H1 (cell line): Measurements from ENCODE around the gene MOB2. TPM values are rescaled to one million over a fixed set of nuclear protein-coding genes. Genes with fewer than 3 reads are reported as not detected.

Experiments
- CTCF ChIA-PET: fragments of 300-600 bp; sonication (Branson Sonifier 250); formaldehyde crosslinking; loops from one replicate; lab custom pipeline; 2021; ENCODE audit not compliant: partially characterized antibody; lab: Charles Lee
- POLR2A ChIA-PET: fragments of 300-600 bp; sonication (Branson Sonifier 250); formaldehyde crosslinking; loops from one replicate; lab custom pipeline; 2021; ENCODE audit warnings: inconsistent platforms; ENCODE audit not compliant: partially characterized antibody; lab: Charles Lee
- DNase-seq, 2 experiments: peaks; one replicate each; pipeline versions ENCODE4 v3.0.0 to v3.0.0-alpha.2; 2010 to 2022; ENCODE audit warnings: low spot score in 2 of 2, low read depth in 1 of 2, mixed read lengths in 1 of 2
- FAIRE-seq: peaks from 2 replicates; lab custom pipeline; 2011; peaks lifted over from hg19 to GRCh38; lab: Jason Lieb, UNC
- H2AFZ ChIP-seq: 2 replicates; pipeline ENCODE4 v1.8.1; 2012; ENCODE audit warnings: low read length, inconsistent platforms
- H2AK5ac ChIP-seq: 2 replicates; pipeline ENCODE4 v1.6.1; 2013; ENCODE audit warnings: low read depth, low read length
- H2BK120ac ChIP-seq: replicated peaks from 2 replicates; pipeline ENCODE3; 2013; ENCODE audit warnings: low read depth, low read length, inconsistent platforms
- H2BK12ac ChIP-seq: 2 replicates; pipeline ENCODE4 v1.6.1; 2013; ENCODE audit warnings: low read depth, low read length
- H2BK15ac ChIP-seq: 2 replicates; pipeline ENCODE4 v1.6.1; 2013; ENCODE audit warnings: low read length
- H2BK20ac ChIP-seq: 2 replicates; pipeline ENCODE4 v1.6.1; 2013; ENCODE audit warnings: low read length
- H2BK5ac ChIP-seq: 2 replicates; pipeline ENCODE4 v1.6.1; 2013; ENCODE audit warnings: low read depth, low read length
- H3K14ac ChIP-seq: 2 replicates; pipeline ENCODE4 v1.6.1; 2013; ENCODE audit warnings: inconsistent platforms; ENCODE audit not compliant: insufficient read length
- H3K18ac ChIP-seq: 2 replicates; pipeline ENCODE4 v1.6.1; 2013; ENCODE audit warnings: low read length; ENCODE audit errors: extremely low read depth
- H3K23ac ChIP-seq: 2 replicates; pipeline ENCODE4 v1.6.1; 2013; ENCODE audit warnings: inconsistent platforms; ENCODE audit not compliant: insufficient read length
- H3K23me2 ChIP-seq: 2 replicates; pipeline ENCODE4 v1.6.1; 2013; ENCODE audit warnings: low read depth, low read length
- H3K27ac ChIP-seq: 2 replicates; pipeline ENCODE4 v1.6.1; 2011; ENCODE audit warnings: low read depth, low read length, inconsistent platforms
- H3K27me3 ChIP-seq, 4 experiments: replicated peaks in 1 of 4; 1 replicate in 1 of 4; 2 replicates in 3 of 4; pipeline versions ENCODE4 v1.6.1 to v1.8.1; 2011 to 2013; ENCODE audit warnings: low read length in 3 of 4, mild to moderate bottlenecking in 3 of 4, inconsistent platforms in 2 of 4, mixed read lengths in 2 of 4, moderate library complexity in 1 of 4; ENCODE audit not compliant: control insufficient read depth in 3 of 4, insufficient read depth in 3 of 4; ENCODE audit errors: extremely low read depth in 1 of 4
- H3K36me3 ChIP-seq, 4 experiments: 2 replicates each; pipeline versions ENCODE4 v1.6.1 to v1.8.1; 2011 to 2013; ENCODE audit warnings: mild to moderate bottlenecking in 4 of 4, low read length in 3 of 4, moderate library complexity in 2 of 4, control low read depth in 1 of 4, inconsistent platforms in 1 of 4; ENCODE audit not compliant: insufficient read depth in 4 of 4, control insufficient read depth in 2 of 4
- H3K4ac ChIP-seq: replicated peaks from 2 replicates; pipeline ENCODE3; 2013; ENCODE audit warnings: low read length, low read depth, mixed read lengths, inconsistent platforms; ENCODE audit not compliant: insufficient read length
- H3K4me1 ChIP-seq, 4 experiments: replicated peaks in 1 of 4; 1 replicate in 1 of 4; 2 replicates in 3 of 4; pipeline versions ENCODE4 v1.6.1 to v1.8.1; 2011 to 2013; ENCODE audit warnings: low read length in 3 of 4, inconsistent platforms in 2 of 4, mixed read lengths in 1 of 4; ENCODE audit not compliant: insufficient read depth in 4 of 4, control insufficient read depth in 3 of 4
- H3K4me2 ChIP-seq, 2 experiments: 2 replicates each; pipeline versions ENCODE4 v1.6.1 to v1.8.1; 2011 to 2013; ENCODE audit warnings: low read depth in 2 of 2, low read length in 2 of 2, control low read depth in 1 of 2, inconsistent platforms in 1 of 2, mild to moderate bottlenecking in 1 of 2; ENCODE audit not compliant: insufficient read depth in 1 of 2
- H3K4me3 ChIP-seq, 4 experiments: fragments of 200-600, 300-600 bp in 1 of 4; sonication (generic), shearing (Covaris generic), sonication (Bioruptor Twin) in 1 of 4; 2 replicates each; pipeline versions ENCODE4 v1.5.1 to v1.8.1; 2011 to 2016; ENCODE audit warnings: low read length in 4 of 4, low read depth in 3 of 4, control low read depth in 2 of 4, inconsistent platforms in 2 of 4, mild to moderate bottlenecking in 2 of 4, mixed read lengths in 1 of 4, moderate library complexity in 1 of 4; ENCODE audit not compliant: insufficient read depth in 2 of 4; ENCODE audit errors: extremely low read depth in 1 of 4
- H3K56ac ChIP-seq: replicated peaks from 2 replicates; pipeline ENCODE3; 2013; ENCODE audit warnings: low read depth, mild to moderate bottlenecking, mixed read lengths, low read length, inconsistent platforms; ENCODE audit not compliant: insufficient read length
- H3K79me1 ChIP-seq: 2 replicates; pipeline ENCODE4 v1.6.1; 2013; ENCODE audit warnings: low read depth, low read length, control low read depth
- H3K79me2 ChIP-seq, 2 experiments: 2 replicates each; pipeline versions ENCODE4 v1.6.1 to v1.8.1; 2012 to 2013; ENCODE audit warnings: low read length in 2 of 2, mild to moderate bottlenecking in 2 of 2, inconsistent platforms in 1 of 2; ENCODE audit not compliant: insufficient read depth in 2 of 2, control insufficient read depth in 1 of 2
- H3K9ac ChIP-seq, 4 experiments: replicated peaks in 1 of 4; 1 replicate in 1 of 4; 2 replicates in 3 of 4; pipeline versions ENCODE4 v1.6.1 to v1.8.1; 2011 to 2013; ENCODE audit warnings: low read depth in 3 of 4, low read length in 3 of 4, control low read depth in 2 of 4, mild to moderate bottlenecking in 2 of 4, moderate library complexity in 2 of 4, inconsistent platforms in 1 of 4; ENCODE audit errors: extremely low read depth in 1 of 4
- H3K9me3 ChIP-seq, 2 experiments: 2 replicates each; pipeline versions ENCODE4 v1.6.1 to v1.8.1; 2012 to 2013; ENCODE audit warnings: mild to moderate bottlenecking in 2 of 2, moderate library complexity in 2 of 2, control low read depth in 1 of 2, inconsistent platforms in 1 of 2, low read depth in 1 of 2, low read length in 1 of 2, mixed read lengths in 1 of 2; ENCODE audit not compliant: insufficient read depth in 2 of 2
- H4K20me1 ChIP-seq, 2 experiments: replicated peaks in 1 of 2; 2 replicates each; pipeline versions ENCODE3 to v1.8.1; 2011 to 2013; ENCODE audit warnings: inconsistent platforms in 2 of 2, low read length in 2 of 2, mild to moderate bottlenecking in 1 of 2; ENCODE audit not compliant: insufficient read depth in 2 of 2, control insufficient read depth in 1 of 2
- H4K5ac ChIP-seq: 2 replicates; pipeline ENCODE4 v1.6.1; 2013; ENCODE audit warnings: low read length, low read depth, mixed read lengths, inconsistent platforms; ENCODE audit not compliant: insufficient read length
- H4K8ac ChIP-seq: 2 replicates; pipeline ENCODE4 v1.8.0; 2013; ENCODE audit warnings: mild to moderate bottlenecking, moderate library complexity, low read length, inconsistent platforms; ENCODE audit not compliant: insufficient read depth; ENCODE audit errors: extremely low read depth
- H4K91ac ChIP-seq: replicated peaks from 2 replicates; pipeline ENCODE3; 2013; ENCODE audit warnings: low read length, mixed read lengths, inconsistent platforms; ENCODE audit not compliant: insufficient read length
- SP1 ChIP-seq: IDR thresholded peaks from 2 replicates; pipeline ENCODE4 v1.6.1; 2011; ENCODE audit warnings: low read depth, low read length
- SRF ChIP-seq: IDR thresholded peaks from 2 replicates; pipeline ENCODE4 v1.6.1; 2011; ENCODE audit warnings: mild to moderate bottlenecking, low read depth, low read length, moderate library complexity
- WGBS, 2 experiments: shearing (Covaris generic) in 1 of 2; methylation state at CpG; one replicate each; pipeline versions ENCODE4 v1.1.6 to v1.1.7; 2013 to 2015; ENCODE audit warnings: low lambda C conversion rate in 2 of 2, mixed read lengths in 2 of 2, inconsistent platforms in 1 of 2, low coverage in 1 of 2, missing lambda C conversion rate in 1 of 2; ENCODE audit not compliant: insufficient replicate concordance in 2 of 2, insufficient coverage in 1 of 2, insufficient read length in 1 of 2; ENCODE audit errors: extremely low coverage in 1 of 2, missing lambda C conversion rate in 1 of 2; 5-methylcytosine and 5-hydroxymethylcytosine counted together
- polyA plus RNA-seq, 7 experiments: library from polyadenylated mRNA; depleted of rRNA in 3 of 7; stranded (reverse) in 5 of 7; unstranded in 2 of 7; fragments of >200 nt in 5 of 7; fragments of 200-250 nt in 2 of 7; gene quantifications; 1 replicate in 5 of 7; 2 replicates in 1 of 7; 4 replicates in 1 of 7; pipeline versions ENCODE4 v1.2.1 to v1.2.3, GENCODE V29; 2011 to 2013; ENCODE audit warnings: missing spikeins in 2 of 7, mixed read lengths in 2 of 7
- total RNA-seq: library from RNA; stranded (reverse); fragmentation: NEBNext Ultra II Directional; extraction: Animal tissue kit (Norgen Biotek cat#: 25700); gene quantifications from 2 replicates; pipeline ENCODE4 v1.2.1, GENCODE V29; 2021

Gene MOB2
- total and polyA plus RNA-seq, 2 of the 8 experiments (the other 6 are each of a cell fraction or from before 2014, with no cell fraction given), result 18.6 to 28.2 TPM

DNA sequence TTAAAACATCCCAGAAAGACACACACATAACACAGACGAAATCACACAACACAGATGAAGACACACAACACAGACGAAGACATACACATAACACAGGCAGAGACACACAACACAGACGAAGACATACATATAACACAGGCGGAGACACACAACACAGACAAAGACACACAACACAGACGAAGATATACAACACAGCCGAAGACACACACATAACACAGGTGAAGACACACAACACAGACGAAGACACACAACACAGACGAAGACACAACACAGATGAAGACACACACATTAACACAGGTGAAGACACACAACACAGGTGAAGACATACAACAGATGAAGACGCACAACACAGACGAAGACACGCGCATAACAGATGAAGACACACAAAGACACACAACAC is 4.8 kb upstream of the MOB2 start:
- Histone ChIP-seq H2BK5ac (no peak overlapping the region), H3K4me1 (peaks cover 0 to under 1% (median 0%) of the 10 kb centered on the region in 4 experiments; a peak in 1 of 7 replicates), H2AK5ac (peak overlapping the region; percentile 82; the same call in 1 of the 2 replicates), H4K5ac (no peak overlapping the region), H2BK15ac (peak overlapping the region; percentile 65; the same call in 1 of the 2 replicates), H3K18ac (no peak overlapping the region), H3K79me2 (peaks cover 3 to 20% of the 10 kb centered on the region in 2 experiments; a peak in 3 of 4 replicates), H3K9ac (no peak overlapping the region), H4K8ac (no peak overlapping the region), H3K36me3 (no peaks in the 10 kb centered on the region), H3K23me2 (0 out of 2 replicates have a peak, but pooled peaks cover 5% of the 10 kb centered on the region), H3K9me3 (peaks cover 0 to 2% of the 10 kb centered on the region in 2 experiments; a peak in 2 of 4 replicates), H3K27ac (no peak overlapping the region), H2BK20ac (no peak overlapping the region), H3K4me2 (no peak overlapping the region), H3K23ac (no peak overlapping the region), H4K91ac (no peak overlapping the region), H4K20me1 (peaks cover 0 to 17% of the 10 kb centered on the region in 2 experiments), H3K14ac (no peak overlapping the region), H3K4me3 (no peak overlapping the region), H3K79me1 (peaks cover 9% of the 10 kb centered on the region), H2BK120ac (no peak overlapping the region), H3K4ac (no peak overlapping the region), H2BK12ac (peak overlapping the region; percentile 50; the same call in 1 of the 2 replicates), H3K56ac (no peak overlapping the region), H3K27me3 (no peaks in the 10 kb centered on the region), H2AFZ (no peak overlapping the region)
- DNase-seq, result no peak
- POLR2A ChIA-PET, result interaction anchor here (0.9 kb wide), 1 partner anchor 9 kb away, joined by 3 read pairs; no protein-coding TSS in a partner anchor
- 90% methylated on average over 12 of the region's 12 CpGs; no CpG with 5 or more reads in 1 of the 2 experiments for WGBS, 2 experiments
- CTCF ChIA-PET, result interaction anchor here (0.6 to 2.7 kb wide), 4 partner anchors 11 to 82 kb away, joined by 3 to 12 read pairs (median 4); no protein-coding TSS in a partner anchor
- FAIRE-seq, result peak; percentile 50
- TF ChIP-seq SP1 (no peak), SRF (no peak)
